Activated naive CD8-positive, alpha-beta T cell treated with anti-CD3 and anti-CD28 coated beads, Interleukin-2, amount 10 ng/mL, durations not matched to agents 7 days and 5 days (primary cell): ENCODE results near the gene SDHAF2. TPM values are rescaled to one million over a fixed set of nuclear protein-coding genes. Genes with fewer than 3 reads are reported as not detected.
A peak's percentile ranks its signal among the peaks of the same experiment; 100 is the strongest.
"Not testable (repeated sequence)": the region's sequence is repeated elsewhere in the genome, so short reads cannot be mapped to it uniquely, and the experiment has no call there.

Experiments used
- ATAC-seq: fragments of 150-1000 bp; cut with Tn5 transposase; one replicate; pipeline ENCODE4 v1.10.0; 2021; ENCODE audit warnings: low read depth, moderate library complexity
- POLR2A ChIA-PET: fragments of 350-600 bp; sonication (Branson Sonifier 250); formaldehyde crosslinking; loops from one replicate; lab custom pipeline; 2021; ENCODE audit warnings: antibody characterized with exemption; lab: Charles Lee
- DNase-seq: peaks from one replicate; pipeline ENCODE4 v3.0.0; 2021
- H3K27ac Mint-ChIP-seq: one replicate; pipeline ENCODE4 v1.8.0; 2022; ENCODE audit warnings: mild to moderate bottlenecking, mixed read lengths
- H3K27me3 Mint-ChIP-seq: one replicate; pipeline ENCODE4 v1.8.0; 2022; ENCODE audit warnings: mild to moderate bottlenecking, moderate library complexity, mixed read lengths
- H3K36me3 Mint-ChIP-seq: one replicate; pipeline ENCODE4 v1.8.0; 2021; ENCODE audit warnings: mild to moderate bottlenecking, mixed read lengths
- H3K4me1 Mint-ChIP-seq: one replicate; pipeline ENCODE4 v1.8.0; 2021; ENCODE audit warnings: mixed read lengths
- H3K4me3 Mint-ChIP-seq: one replicate; pipeline ENCODE4 v1.8.0; 2022; ENCODE audit warnings: mild to moderate bottlenecking, moderate library complexity, mixed read lengths
- H3K9me3 Mint-ChIP-seq: one replicate; pipeline ENCODE4 v1.8.0; 2021; ENCODE audit warnings: mixed read lengths
- total RNA-seq, 2 experiments: library from RNA; stranded (reverse); gene quantifications; one replicate each; pipeline ENCODE4 v1.2.3, GENCODE V29; 2021

Gene SDHAF2
- total RNA-seq, 2 experiments from 2014 or later, result 48.5 to 53.1 TPM

DNA sequence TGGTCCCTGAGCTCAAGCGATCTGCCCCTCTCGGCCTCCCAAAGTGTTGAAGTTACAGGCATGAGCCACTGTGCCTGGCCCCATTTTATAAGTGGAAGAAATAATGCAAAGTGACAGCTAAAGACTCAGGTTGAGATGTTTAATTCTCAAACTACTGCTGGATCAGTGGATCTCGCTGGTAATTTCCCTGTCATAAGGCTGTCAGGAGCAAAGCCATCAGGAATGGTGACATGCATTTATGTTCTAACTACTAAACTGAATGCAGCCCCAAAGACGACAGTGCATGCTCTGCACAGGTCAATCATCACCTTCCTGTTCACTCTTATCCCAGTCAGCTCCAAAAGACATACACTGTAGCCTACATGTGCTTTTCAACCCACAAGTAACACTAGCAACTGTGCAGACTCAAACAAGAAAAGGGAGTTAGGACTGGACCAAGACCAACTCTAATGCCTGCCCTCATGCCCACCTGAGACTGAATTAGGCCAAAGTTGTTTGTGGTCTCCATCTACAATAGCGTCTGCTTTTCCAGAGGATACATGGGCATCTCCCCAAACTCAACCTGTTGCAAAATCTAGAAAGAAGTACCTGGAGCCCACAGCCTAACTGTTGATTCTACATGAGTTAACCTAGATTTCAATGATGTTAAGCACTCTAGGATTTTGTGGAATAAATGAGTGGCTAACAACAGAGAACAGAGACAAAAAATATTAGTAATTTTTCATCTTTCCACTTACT, 22.8 kb upstream of the SDHAF2 start:
- DNase-seq, result no peak
- no peaks in the 10 kb centered on the region for H3K27me3 Mint-ChIP-seq
- peaks cover 29% of the 10 kb centered on the region for H3K36me3 Mint-ChIP-seq
- peak overlapping the region; percentile 32 for H3K27ac Mint-ChIP-seq
- POLR2A ChIA-PET, result interaction anchor here (0.7 kb wide), 2 partner anchors 15 to 47 kb away, joined by 3 read pairs; partner anchors contain the start of gene TMEM216
- H3K4me1 Mint-ChIP-seq, result peaks cover 5% of the 10 kb centered on the region
- no peak for ATAC-seq
- no peaks in the 10 kb centered on the region for H3K9me3 Mint-ChIP-seq
- no peak overlapping the region for H3K4me3 Mint-ChIP-seq

DNA sequence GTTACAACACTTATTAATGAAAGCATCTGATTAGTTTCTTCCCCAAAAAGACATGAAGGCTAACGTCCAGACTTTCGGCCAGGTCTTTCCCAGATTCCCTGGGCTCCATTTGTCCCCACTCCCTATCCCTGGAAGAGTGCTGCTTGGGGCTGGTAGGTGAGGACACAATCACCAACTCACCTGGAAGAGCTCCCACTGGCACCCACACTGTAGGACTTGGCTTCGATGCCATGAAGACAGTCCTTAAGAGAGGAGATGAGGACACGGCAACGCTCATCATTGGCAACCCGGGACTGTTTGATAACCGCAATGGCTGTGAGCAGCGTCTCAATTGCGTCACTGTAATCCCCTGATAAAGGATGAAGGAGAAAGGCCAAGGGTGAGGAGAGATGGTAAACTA, 18.3 kb upstream of the SDHAF2 start:
- Mint-ChIP-seq H3K36me3 (peaks cover 39% of the 10 kb centered on the region), H3K4me1 (peaks cover 18% of the 10 kb centered on the region), H3K27me3 (no peaks in the 10 kb centered on the region), H3K4me3 (no peak overlapping the region), H3K9me3 (no peaks in the 10 kb centered on the region), H3K27ac (no peak overlapping the region)
- ATAC-seq, result no peak
- POLR2A ChIA-PET, result interaction anchor here (0.8 kb wide), 1 partner anchor 18 kb away, joined by 3 read pairs; the partner anchor contains the start of genes CPSF7 and SDHAF2
- no peak for DNase-seq

DNA sequence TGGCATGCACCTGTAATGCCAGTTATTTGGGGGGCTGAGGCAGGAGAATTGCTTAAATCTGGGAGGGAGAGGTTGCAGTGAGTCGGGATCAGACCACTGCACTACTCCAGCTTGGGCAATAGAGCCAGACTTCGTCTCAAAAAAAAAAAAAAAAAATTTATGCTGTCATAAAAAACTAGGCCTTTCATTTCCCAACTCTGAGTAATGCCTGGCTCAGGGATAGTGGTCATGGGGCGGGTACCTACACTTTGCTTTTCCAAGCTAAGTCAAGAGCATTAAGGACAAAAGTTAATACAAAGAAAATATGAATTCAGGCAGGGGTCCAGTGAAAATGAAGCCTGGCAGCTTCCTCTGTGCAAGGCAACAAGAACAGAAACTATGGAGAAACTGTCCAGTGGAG, 16.4 kb upstream of the SDHAF2 start:
- DNase-seq, result no peak
- peaks cover 41% of the 10 kb centered on the region for H3K36me3 Mint-ChIP-seq
- POLR2A ChIA-PET, result interaction anchor here (0.6 to 0.9 kb wide), 4 partner anchors 13 to 94 kb away, joined by 3 to 4 read pairs (median 3); no protein-coding TSS in a partner anchor
- no peak overlapping the region for H3K4me3 Mint-ChIP-seq
- peak overlapping the region; percentile 77 for H3K27ac Mint-ChIP-seq
- H3K4me1 Mint-ChIP-seq, result peaks cover 23% of the 10 kb centered on the region
- ATAC-seq, result no peak
- no peaks in the 10 kb centered on the region for H3K27me3 Mint-ChIP-seq
- no peaks in the 10 kb centered on the region for H3K9me3 Mint-ChIP-seq

DNA sequence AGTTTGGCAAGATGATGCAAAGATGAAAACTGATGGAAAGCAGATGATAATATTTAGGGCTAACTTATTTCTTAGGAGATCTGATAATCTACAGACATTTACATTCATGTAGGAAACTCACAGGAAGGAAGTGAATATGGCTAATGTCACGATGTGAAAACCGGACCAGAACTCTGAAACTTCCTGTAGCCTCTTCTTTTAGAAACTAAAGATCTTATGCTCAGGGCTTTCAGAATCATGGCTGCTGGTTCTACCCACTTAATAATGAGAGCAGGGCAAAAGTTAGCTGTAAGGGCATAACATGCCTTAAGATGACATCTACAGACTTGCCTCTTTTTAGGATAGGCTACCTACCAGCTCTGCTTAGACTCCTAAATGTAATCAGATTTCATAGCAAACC, 15.4 kb upstream of the SDHAF2 start:
- POLR2A ChIA-PET, result no interaction called here
- Mint-ChIP-seq H3K27ac (peak overlapping the region; percentile 87), H3K9me3 (no peaks in the 10 kb centered on the region), H3K4me1 (peaks cover 28% of the 10 kb centered on the region), H3K27me3 (no peaks in the 10 kb centered on the region), H3K4me3 (peak overlapping the region; percentile 57), H3K36me3 (peaks cover 42% of the 10 kb centered on the region)
- peak; percentile 22 for ATAC-seq
- DNase-seq, result no peak

DNA sequence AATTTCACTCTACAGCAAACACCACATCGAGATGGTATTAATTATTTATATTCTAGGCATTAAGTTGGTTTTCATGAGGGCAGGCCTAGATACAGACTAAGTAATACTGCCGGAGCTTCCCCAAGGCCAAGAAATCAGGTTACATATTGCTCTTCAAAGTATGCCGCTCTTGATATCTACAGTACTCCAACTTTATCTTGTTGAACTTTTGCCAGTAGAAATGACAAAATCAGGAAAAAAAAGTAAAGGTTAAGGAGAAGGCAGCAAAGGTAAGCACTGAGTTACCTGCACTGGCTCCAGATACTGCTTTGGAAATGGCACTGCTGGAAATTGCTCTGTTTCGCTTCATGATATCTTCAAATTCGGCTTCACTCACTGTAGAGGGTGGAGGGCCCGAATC, 14.5 kb upstream of the SDHAF2 start:
- peak overlapping the region; percentile 87 for H3K27ac Mint-ChIP-seq
- DNase-seq, result no peak
- peaks cover 34% of the 10 kb centered on the region for H3K4me1 Mint-ChIP-seq
- no peak for ATAC-seq
- H3K27me3 Mint-ChIP-seq, result no peaks in the 10 kb centered on the region
- POLR2A ChIA-PET, result no interaction called here
- H3K9me3 Mint-ChIP-seq, result no peaks in the 10 kb centered on the region
- peaks cover 50% of the 10 kb centered on the region for H3K36me3 Mint-ChIP-seq
- no peak overlapping the region for H3K4me3 Mint-ChIP-seq

DNA sequence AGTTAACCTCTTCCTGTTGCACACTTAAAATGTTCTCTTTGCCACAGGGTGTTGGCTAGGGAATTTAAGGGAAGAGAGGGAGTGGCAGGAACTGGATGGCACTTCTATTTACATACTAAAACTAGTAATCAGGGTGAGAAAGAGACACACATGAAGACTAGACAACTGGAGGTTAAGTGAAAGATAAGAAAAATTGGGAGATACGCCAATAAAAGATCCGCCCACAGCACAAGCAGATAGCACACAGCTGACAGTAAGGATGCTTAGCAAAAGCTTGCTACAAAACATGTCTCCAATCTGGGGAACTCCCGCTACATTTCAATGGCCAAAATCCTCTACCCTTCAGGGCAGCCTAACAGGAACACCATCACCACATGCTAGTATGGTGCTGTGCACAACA, 13.0 kb upstream of the SDHAF2 start:
- Mint-ChIP-seq H3K9me3 (no peaks in the 10 kb centered on the region), H3K4me1 (peaks cover 35% of the 10 kb centered on the region), H3K4me3 (no peak overlapping the region), H3K27me3 (no peaks in the 10 kb centered on the region), H3K27ac (peak overlapping the region; percentile 38), H3K36me3 (peaks cover 45% of the 10 kb centered on the region)
- DNase-seq, result no peak
- ATAC-seq, result no peak
- POLR2A ChIA-PET, result no interaction called here

DNA sequence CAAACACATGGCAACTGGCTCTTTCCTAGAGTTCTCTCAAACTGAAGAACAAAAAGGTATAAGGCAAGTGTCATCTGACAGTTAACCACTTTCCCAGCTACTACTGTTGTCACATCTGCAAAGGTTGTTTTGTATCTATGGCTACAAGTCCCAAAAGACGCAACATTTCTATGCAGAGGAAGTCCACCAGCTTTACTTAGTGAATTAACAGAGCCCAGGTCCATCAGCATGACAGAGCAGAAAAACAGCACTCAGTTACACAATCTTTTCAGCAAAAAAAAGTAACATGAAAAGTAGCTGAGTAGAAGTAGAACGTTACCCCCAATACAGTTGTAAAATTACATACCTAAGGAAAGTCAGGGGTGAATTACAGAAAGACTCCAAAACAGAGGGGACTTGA, 12.3 kb upstream of the SDHAF2 start:
- ATAC-seq, result no peak
- Mint-ChIP-seq H3K36me3 (peaks cover 49% of the 10 kb centered on the region), H3K9me3 (no peaks in the 10 kb centered on the region), H3K4me3 (no peak overlapping the region), H3K27ac (peak overlapping the region; percentile 73), H3K4me1 (peaks cover 42% of the 10 kb centered on the region), H3K27me3 (no peaks in the 10 kb centered on the region)
- POLR2A ChIA-PET, result interaction anchor here (2.0 kb wide), 1 partner anchor 12 kb away, joined by 4 read pairs; the partner anchor contains the start of genes CPSF7 and SDHAF2
- DNase-seq, result no peak

DNA sequence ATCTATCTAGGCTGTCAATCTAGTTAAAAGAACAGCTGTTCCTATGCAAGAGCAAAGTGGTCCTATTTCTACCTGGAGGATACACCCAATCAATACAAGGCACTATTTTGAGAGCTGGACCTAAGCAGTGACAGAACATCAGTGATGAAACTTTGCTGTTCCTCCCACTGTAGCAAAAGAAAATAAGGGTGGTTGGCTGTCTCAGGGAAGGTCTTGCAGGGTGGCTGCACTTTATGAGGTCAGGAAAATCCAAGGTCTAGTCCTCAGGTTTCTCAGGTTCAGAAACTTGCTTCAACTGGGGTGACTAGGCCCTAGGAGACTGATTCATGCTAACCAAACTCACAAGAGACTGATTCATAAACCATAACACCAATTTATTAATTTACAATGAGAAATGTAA, 11.8 kb upstream of the SDHAF2 start:
- Mint-ChIP-seq H3K27me3 (no peaks in the 10 kb centered on the region), H3K4me3 (no peak overlapping the region), H3K9me3 (no peaks in the 10 kb centered on the region), H3K36me3 (peaks cover 47% of the 10 kb centered on the region), H3K4me1 (peaks cover 43% of the 10 kb centered on the region), H3K27ac (peak overlapping the region; percentile 73)
- POLR2A ChIA-PET, result interaction anchor here (2.0 kb wide), 1 partner anchor 12 kb away, joined by 4 read pairs; the partner anchor contains the start of genes CPSF7 and SDHAF2
- ATAC-seq (no peak), DNase-seq (no peak)

DNA sequence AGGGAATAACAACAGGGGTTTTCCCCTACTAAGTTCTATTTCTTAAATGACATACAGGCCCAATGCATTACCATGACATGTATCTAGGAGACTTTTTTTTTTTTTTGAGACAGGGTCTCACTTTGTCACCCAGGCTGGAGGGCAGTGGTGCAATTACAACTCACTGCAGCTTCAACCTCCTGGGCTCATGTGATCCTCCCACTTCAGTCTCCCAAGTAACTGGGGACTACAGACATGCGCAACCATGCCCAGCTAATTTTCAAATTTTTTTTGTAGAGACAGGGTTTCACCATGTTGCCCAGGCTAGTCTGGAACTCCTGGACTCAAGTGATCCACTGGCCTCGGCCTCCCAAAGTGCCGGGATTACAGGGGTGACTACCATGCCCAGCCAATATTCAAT, 7.7 kb upstream of the SDHAF2 start:
- Mint-ChIP-seq H3K4me3 (no peak overlapping the region), H3K27me3 (no peaks in the 10 kb centered on the region), H3K27ac (no peak overlapping the region), H3K4me1 (peaks cover 46% of the 10 kb centered on the region), H3K9me3 (no peaks in the 10 kb centered on the region), H3K36me3 (peaks cover 41% of the 10 kb centered on the region)
- DNase-seq (no peak), ATAC-seq (no peak)
- POLR2A ChIA-PET, result interaction anchor here (0.7 kb wide), 1 partner anchor 32 kb away, joined by 3 read pairs; no protein-coding TSS in a partner anchor

DNA sequence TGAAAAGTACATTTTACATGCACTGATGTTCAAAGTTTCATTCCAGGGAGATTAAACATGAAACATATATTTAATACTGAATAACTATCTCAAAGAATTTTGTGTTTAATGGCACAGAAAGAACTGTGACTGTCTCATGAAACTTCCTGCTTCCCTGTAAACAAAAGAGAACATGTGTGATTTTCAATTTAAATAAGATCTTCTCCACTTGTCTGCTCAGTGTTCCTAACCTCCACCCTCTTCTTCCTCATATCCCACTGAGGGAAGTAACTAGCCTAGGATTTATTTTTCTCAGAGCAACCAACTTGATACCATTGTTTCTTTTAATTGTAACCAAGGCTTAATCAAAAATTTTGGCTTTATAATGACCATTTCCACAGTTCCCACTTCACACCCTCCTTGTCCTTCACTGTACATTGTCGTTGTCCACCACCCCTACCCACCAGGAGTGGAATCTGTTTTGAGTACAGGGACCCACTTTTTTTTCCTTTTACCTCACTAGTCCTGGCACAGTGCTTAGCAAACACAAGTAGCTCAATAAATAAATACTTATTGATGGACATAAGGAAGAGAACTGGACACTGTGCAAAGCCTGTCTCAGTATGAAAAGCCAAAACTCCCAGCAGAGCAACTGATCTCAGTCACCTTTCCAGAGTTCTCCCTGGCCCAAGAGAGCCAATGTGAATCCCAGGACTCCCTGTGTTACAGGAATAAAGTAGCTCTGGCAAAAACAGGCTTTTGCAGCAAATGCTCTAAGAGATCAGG, 4.4 kb upstream of the SDHAF2 start:
- no peak for ATAC-seq
- no peak overlapping the region for H3K27ac Mint-ChIP-seq
- no peak overlapping the region for H3K4me3 Mint-ChIP-seq

DNA sequence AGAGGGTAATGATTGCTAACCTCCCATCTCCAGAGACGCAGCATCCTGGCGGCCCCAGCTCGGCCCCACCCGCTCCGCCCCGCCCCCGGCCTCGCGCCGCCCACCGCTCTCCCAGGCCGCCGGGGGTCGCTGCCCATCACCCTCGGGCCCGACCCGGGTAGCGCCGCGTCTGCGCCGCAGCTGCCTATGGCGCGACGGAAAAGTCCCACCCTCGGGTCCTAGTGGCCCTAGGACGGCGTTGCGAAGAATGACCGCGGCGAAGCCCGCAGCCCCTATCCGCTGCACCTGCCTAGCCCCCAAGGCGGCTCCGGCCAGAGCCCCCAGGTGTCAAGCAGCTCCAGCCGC, 606 bp upstream of the SDHAF2 start:
- no peaks in the 10 kb centered on the region for H3K9me3 Mint-ChIP-seq
- peak; percentile 83 for DNase-seq
- POLR2A ChIA-PET, result interaction anchor here (0.6 to 3.2 kb wide), 17 partner anchors 11 to 1213 kb away, joined by 3 to 25 read pairs (median 4); partner anchors contain the start of genes CYB561A3, FEN1, TMEM138 and TMEM216

More for the DNA sequence above, 4.4 kb upstream of the SDHAF2 start:
- POLR2A ChIA-PET, result no interaction called here
- Mint-ChIP-seq H3K36me3 (peaks cover 41% of the 10 kb centered on the region), H3K27me3 (no peaks in the 10 kb centered on the region), H3K4me1 (peaks cover 47% of the 10 kb centered on the region), H3K9me3 (no peaks in the 10 kb centered on the region)
- no peak for DNase-seq

DNA sequence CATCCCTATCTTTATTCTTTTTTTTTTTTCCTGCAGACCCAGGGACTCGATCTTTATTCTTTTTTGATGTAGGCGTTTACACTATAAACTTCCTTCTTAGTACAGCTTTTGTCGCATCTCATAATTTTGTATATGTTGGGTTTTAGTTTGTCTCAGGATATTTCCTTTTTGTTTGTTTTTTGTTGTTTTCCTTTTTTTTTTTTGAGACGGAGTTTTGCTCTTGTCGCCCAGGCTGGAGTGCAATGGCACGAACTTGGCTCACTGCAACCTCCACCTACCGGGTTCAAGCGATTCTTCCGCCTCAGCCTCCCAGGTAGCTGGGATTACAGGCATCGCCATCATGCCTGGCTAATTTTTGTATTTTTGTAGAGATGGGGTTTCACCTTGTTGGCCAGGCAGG, 915 bp downstream of the SDHAF2 start:
- peak overlapping the region; percentile 99 for H3K4me3 Mint-ChIP-seq
- not testable (repeated sequence) for H3K9me3 Mint-ChIP-seq, H3K27me3 Mint-ChIP-seq, DNase-seq, ATAC-seq
- POLR2A ChIA-PET, result interaction anchor here (0.7 to 3.2 kb wide), 5 partner anchors 13 to 288 kb away, joined by 3 to 25 read pairs (median 4); partner anchors contain the start of genes CYB561A3, TMEM138 and TMEM216
- peak overlapping the region; percentile 100 for H3K27ac Mint-ChIP-seq
- H3K4me1 Mint-ChIP-seq, result peaks cover 51% of the 10 kb centered on the region
- H3K36me3 Mint-ChIP-seq, result peaks cover 32% of the 10 kb centered on the region

More for the DNA sequence above, 606 bp upstream of the SDHAF2 start:
- peak overlapping the region; percentile 100 for H3K27ac Mint-ChIP-seq
- H3K4me3 Mint-ChIP-seq, result peak overlapping the region; percentile 99
- ATAC-seq, result peak; percentile 62
- no peaks in the 10 kb centered on the region for H3K27me3 Mint-ChIP-seq
- peaks cover 54% of the 10 kb centered on the region for H3K4me1 Mint-ChIP-seq
- H3K36me3 Mint-ChIP-seq, result peaks cover 37% of the 10 kb centered on the region

DNA sequence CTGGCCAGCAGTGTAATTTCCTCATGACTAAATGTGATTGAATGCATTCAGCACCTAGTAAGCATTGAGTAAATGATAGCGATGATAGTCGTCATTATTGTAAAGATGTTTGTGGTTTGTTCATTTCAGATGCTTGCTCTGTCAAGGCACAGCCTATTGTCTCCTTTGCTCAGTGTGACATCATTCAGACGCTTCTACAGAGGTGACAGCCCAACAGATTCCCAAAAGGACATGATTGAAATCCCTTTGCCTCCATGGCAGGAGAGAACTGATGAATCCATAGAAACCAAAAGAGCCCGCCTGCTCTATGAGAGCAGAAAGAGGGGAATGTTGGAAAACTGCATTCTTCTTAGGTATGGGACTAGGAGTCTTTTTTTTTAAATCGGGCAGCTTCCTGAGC, 7.6 kb downstream of the SDHAF2 start:
- no peak for ATAC-seq
- no peaks in the 10 kb centered on the region for H3K9me3 Mint-ChIP-seq
- DNase-seq, result no peak
- POLR2A ChIA-PET, result no interaction called here
- H3K27me3 Mint-ChIP-seq, result no peaks in the 10 kb centered on the region
- H3K36me3 Mint-ChIP-seq, result peaks cover 41% of the 10 kb centered on the region
- H3K4me3 Mint-ChIP-seq, result no peak overlapping the region
- H3K4me1 Mint-ChIP-seq, result peaks cover 26% of the 10 kb centered on the region
- H3K27ac Mint-ChIP-seq, result no peak overlapping the region
